SK-MEL-5 (cell line): ENCODE measurements around the gene ARRDC4. TPM values are rescaled to one million over a fixed set of nuclear protein-coding genes. Genes with fewer than 3 reads are reported as not detected.

Source experiments
- DNase-seq: peaks from one replicate; pipeline ENCODE4 v3.0.0-alpha.2; 2016; ENCODE audit warnings: low read depth, low spot score
- in situ Hi-C: cut with HindIII; loops from 2 replicates; pipeline ENCODE4 v1.10.0; 2016; ENCODE audit warnings: low sequenced_read_pairs, high pct_unique_total_duplicates, low pct_unique_long_range_greater_than_20kb
- total RNA-seq: library from RNA; depleted of rRNA; stranded (reverse); fragments of >200 nt; shearing (Covaris generic); gene quantifications from 2 replicates; pipeline ENCODE4 v1.2.3, GENCODE V29; 2014

The ARRDC4 gene
- total RNA-seq, 1 experiment from 2014 or later: 1.4 TPM

GRCh38 chr15:98013631-98014030 lies 53.1 kb downstream of the ARRDC4 start:
- no peak for DNase-seq
- in situ Hi-C loops: no loop called here

GRCh38 chr15:98017150-98017964 lies 56.9 kb downstream of the ARRDC4 start:
- in situ Hi-C loops: no loop called here

GRCh38 chr15:98018761-98019351 lies 58.4 kb downstream of the ARRDC4 start:
- in situ Hi-C loops: no loop called here
- no peak for DNase-seq

More at GRCh38 chr15:98017150-98017964, 56.9 kb downstream of the ARRDC4 start:
- DNase-seq: no peak
